Breast epithelium (tissue), 4 donors: ENCODE results near the gene SULT2B1. TPM values are rescaled to one million over a fixed set of nuclear protein-coding genes. Genes with fewer than 3 reads are reported as not detected.
A peak's percentile ranks its signal among the peaks of the same experiment; 100 is the strongest.

Source experiments
- DNase-seq, 2 donors: peaks; one replicate each; pipeline ENCODE4 v3.0.0-alpha.2; 2019; ENCODE audit warnings: low spot score in 2 of 2
- H3K27ac ChIP-seq, 2 donors: fragments of 200-600 bp; sonication (generic) in 1 of 2; one replicate each; pipeline ENCODE4 v1.5.1; 2016 to 2019; ENCODE audit warnings: mild to moderate bottlenecking in 1 of 2
- H3K27me3 ChIP-seq, 2 donors: fragments of 200-600 bp; sonication (generic) in 1 of 2; one replicate each; pipeline versions ENCODE4 v1.5.1 to v1.6.0; 2017 to 2019; ENCODE audit warnings: control low read depth in 1 of 2, mild to moderate bottlenecking in 1 of 2
- H3K36me3 ChIP-seq: fragments of 200-600 bp; one replicate; pipeline ENCODE4 v1.5.1; 2019
- H3K4me1 ChIP-seq, 2 donors: fragments of 200-600 bp; sonication (generic); one replicate each; pipeline ENCODE4 v1.5.1; 2016 to 2019; ENCODE audit warnings: control low read depth in 1 of 2
- H3K4me3 ChIP-seq, 3 donors: fragments of 200-600 bp; sonication (generic); 1 replicate in 2 of 3; 2 replicates in 1 of 3; pipeline ENCODE4 v1.5.1; 2016 to 2019; ENCODE audit warnings: mild to moderate bottlenecking in 3 of 3, moderate library complexity in 2 of 3
- H3K9me3 ChIP-seq, 2 donors: fragments of 200-600 bp; sonication (generic) in 1 of 2; one replicate each; pipeline ENCODE4 v1.5.1; 2016 to 2019; ENCODE audit warnings: control low read depth in 1 of 2
- POLR2A ChIP-seq: fragments of 450-650 bp; IDR thresholded peaks from one replicate; pipeline ENCODE4 v1.6.1; 2016; ENCODE audit warnings: antibody characterized with exemption, mild to moderate bottlenecking, moderate library complexity
- POLR2AphosphoS5 ChIP-seq, 3 donors: sonication (generic); formaldehyde crosslinking; IDR thresholded peaks; one replicate each; pipeline ENCODE4 v1.6.1; 2017; ENCODE audit warnings: antibody characterized with exemption in 3 of 3
- intact Hi-C: fragments of 100-400 bp; cut with DNase I; formaldehyde crosslinking; loops from one replicate; pipeline ENCODE4 v1.15.1; 2023; ENCODE audit warnings: low total_unique reads
- total RNA-seq, 3 donors: library from RNA; depleted of rRNA; stranded (reverse); fragments of >200 nt; gene quantifications; one replicate each; pipeline ENCODE4 v1.1.0, GENCODE V29; 2016
- TF ChIP-seq, protein P1 (sequence below), 3 donors: fragments of 450-650 bp; IDR thresholded peaks; one replicate each; pipeline ENCODE4 v1.5.1; 2016 to 2017; ENCODE audit warnings: antibody characterized with exemption in 3 of 3, mild to moderate bottlenecking in 3 of 3, moderate library complexity in 3 of 3

Gene SULT2B1
- total RNA-seq, 3 donors from 2014 or later, result 5.6 to 7.5 TPM; not detected in 1

DNA sequence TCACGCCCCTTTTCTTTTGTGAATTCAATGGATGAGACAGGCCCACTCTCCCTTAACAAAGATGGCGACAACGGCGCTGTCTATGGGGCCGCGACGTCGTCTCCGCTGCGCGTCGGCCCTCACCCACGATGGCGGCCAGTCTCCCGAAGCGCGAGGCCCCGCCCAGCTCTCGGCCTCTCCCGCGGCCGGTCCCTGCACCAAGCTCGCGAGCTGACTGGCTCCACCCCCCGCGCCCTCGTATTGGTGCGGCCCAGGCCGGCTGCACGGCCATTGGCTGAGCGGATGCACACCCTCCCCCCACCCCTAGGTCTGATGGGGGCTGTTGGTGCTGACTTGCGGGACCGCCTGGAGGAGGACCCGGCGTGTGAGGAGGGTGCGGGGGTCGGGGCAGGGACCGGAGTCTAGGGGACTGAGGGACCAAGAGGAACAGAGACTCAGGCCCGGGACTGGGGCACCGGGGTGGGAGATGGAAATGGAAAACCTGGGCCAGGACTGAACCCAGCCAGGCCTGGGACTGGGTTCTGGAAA lies 72.2 kb downstream of the SULT2B1 start:
- Histone ChIP-seq H3K36me3 (no peaks in the 10 kb centered on the region), H3K4me3 (peak overlapping the region; percentile 34 to 65 (median 50)), H3K9me3 (no peaks in the 10 kb centered on the region), H3K27ac (peak overlapping the region; percentile 73 to 82), H3K27me3 (no peaks in the 10 kb centered on the region), H3K4me1 (peaks cover 0 to 6% of the 10 kb centered on the region in 2 donors)
- intact Hi-C loops, result no loop called here
- no peak for TF ChIP-seq POLR2A
- TF ChIP-seq POLR2AphosphoS5 (IDR thresholded peaks at IDR 0.05), result peak in 2 of 3 donors; percentile 41 to 44
- TF ChIP-seq, protein P1, sequence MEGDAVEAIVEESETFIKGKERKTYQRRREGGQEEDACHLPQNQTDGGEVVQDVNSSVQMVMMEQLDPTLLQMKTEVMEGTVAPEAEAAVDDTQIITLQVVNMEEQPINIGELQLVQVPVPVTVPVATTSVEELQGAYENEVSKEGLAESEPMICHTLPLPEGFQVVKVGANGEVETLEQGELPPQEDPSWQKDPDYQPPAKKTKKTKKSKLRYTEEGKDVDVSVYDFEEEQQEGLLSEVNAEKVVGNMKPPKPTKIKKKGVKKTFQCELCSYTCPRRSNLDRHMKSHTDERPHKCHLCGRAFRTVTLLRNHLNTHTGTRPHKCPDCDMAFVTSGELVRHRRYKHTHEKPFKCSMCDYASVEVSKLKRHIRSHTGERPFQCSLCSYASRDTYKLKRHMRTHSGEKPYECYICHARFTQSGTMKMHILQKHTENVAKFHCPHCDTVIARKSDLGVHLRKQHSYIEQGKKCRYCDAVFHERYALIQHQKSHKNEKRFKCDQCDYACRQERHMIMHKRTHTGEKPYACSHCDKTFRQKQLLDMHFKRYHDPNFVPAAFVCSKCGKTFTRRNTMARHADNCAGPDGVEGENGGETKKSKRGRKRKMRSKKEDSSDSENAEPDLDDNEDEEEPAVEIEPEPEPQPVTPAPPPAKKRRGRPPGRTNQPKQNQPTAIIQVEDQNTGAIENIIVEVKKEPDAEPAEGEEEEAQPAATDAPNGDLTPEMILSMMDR (IDR thresholded peaks at IDR 0.05), result no peak
- peak; percentile 95 to 97 for DNase-seq

DNA sequence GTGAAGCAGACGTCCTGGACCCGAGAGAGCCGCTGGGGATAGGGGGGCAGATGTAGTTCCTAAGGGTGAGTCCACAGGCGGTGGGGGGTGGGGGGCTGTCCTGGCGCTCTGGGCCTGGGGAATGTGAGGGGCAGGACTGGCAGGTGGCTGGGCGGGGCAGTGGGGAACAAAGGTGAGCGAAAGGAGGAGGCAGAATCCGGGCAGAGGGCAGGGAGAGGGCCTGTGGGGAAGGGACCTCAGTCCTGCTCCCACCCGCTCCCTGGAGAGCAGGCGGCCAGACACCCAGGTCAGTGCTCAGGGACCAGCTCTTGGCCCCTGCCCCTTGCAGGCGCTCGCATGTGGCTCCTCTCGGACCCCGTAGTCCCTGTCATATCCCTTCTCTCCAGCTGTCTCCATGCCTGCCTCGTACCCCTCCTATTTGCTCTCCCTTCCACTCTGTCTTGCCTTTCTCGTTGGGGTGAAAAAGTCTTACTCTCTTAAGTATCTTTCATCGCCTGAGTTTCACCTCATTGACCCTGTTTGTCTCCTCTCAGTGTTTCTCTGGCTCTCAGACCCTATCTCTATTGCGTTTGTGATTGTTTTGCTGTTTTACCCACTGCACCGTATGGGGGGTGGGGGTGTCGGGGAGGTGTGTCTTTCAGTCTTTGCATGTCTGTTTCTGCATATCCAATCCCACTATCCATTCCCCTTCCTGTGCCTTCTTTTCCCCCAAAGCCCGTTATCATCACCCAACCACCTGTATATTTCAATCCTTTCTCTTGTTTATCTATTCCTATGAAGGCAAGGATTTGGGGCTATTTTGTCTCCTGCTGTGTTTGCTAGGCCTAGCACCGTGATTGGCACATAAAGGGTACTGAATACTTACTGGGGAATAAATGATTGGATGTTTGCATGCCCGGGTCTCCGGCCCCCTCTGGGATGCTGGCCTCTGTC lies 73.1 kb downstream of the SULT2B1 start:
- DNase-seq, result no peak
- Histone ChIP-seq H3K36me3 (no peaks in the 10 kb centered on the region), H3K4me1 (peaks cover 0 to 6% of the 10 kb centered on the region in 2 donors), H3K27me3 (no peaks in the 10 kb centered on the region), H3K4me3 (peak overlapping the region; percentile 34 to 65 (median 50)), H3K27ac (peak overlapping the region; percentile 73 to 82), H3K9me3 (no peaks in the 10 kb centered on the region)
- intact Hi-C loops, result no loop called here
- TF ChIP-seq, protein P1 (IDR thresholded peaks at IDR 0.05), result no peak
- TF ChIP-seq POLR2AphosphoS5 (IDR thresholded peaks at IDR 0.05) (no peak), POLR2A (no peak)

DNA sequence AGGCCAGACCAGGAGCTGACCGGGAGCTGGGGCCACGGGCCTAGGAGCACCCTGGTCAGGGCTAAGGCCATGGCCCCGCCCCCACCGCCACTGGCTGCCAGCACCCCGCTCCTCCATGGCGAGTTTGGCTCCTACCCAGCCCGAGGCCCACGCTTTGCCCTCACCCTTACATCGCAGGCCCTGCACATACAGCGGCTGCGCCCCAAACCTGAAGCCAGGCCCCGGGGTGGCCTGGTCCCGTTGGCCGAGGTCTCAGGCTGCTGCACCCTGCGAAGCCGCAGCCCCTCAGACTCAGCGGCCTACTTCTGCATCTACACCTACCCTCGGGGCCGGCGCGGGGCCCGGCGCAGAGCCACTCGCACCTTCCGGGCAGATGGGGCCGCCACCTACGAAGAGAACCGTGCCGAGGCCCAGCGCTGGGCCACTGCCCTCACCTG lies 73.9 kb downstream of the SULT2B1 start:
- TF ChIP-seq POLR2AphosphoS5 (IDR thresholded peaks at IDR 0.05) (no peak), POLR2A (no peak)
- TF ChIP-seq, protein P1 (IDR thresholded peaks at IDR 0.05), result no peak
- H3K4me1 ChIP-seq, result peaks cover 0 to 6% of the 10 kb centered on the region in 2 donors
- H3K27ac ChIP-seq, result peak overlapping the region; percentile 19 to 45
- H3K36me3 ChIP-seq, result no peaks in the 10 kb centered on the region
- no peaks in the 10 kb centered on the region for H3K9me3 ChIP-seq
- H3K4me3 ChIP-seq, result no peak overlapping the region
- DNase-seq, result no peak
- intact Hi-C loops, result no loop called here
- H3K27me3 ChIP-seq, result no peaks in the 10 kb centered on the region

DNA sequence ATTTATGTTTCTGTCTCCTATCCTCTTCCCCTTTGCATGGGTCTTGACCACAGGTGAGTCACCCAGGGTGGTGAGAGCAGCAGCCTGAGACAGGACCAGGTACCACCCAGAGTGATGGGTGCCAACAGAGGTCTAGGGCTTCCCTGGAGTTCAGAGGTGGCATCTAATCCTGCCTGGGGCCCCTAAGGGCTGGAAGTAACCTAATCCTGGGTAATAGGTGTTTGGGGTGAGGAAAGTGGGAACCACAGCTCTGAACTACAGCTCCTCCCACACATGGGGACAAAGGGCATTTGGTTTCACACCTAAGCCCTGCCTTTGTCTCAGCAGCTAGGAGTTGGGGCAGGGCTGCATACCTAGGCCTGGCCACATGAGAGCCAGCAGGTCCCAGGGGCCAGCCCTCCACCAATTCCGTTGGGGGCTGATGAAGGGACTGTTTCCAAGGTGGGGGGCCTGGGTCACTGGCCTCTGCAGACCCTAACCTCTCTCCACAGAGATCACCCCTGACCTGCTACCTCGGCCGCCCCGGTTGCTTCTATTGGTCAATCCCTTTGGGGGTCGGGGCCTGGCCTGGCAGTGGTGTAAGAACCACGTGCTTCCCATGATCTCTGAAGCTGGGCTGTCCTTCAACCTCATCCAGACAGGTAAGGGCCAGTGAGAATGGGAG lies 75.4 kb downstream of the SULT2B1 start:
- Histone ChIP-seq H3K27ac (peak overlapping the region in 1 of 2 donors; percentile 2), H3K27me3 (no peaks in the 10 kb centered on the region), H3K4me3 (no peak overlapping the region), H3K36me3 (no peaks in the 10 kb centered on the region), H3K4me1 (peaks cover 0 to 6% of the 10 kb centered on the region in 2 donors), H3K9me3 (no peaks in the 10 kb centered on the region)
- no peak for TF ChIP-seq POLR2A
- TF ChIP-seq POLR2AphosphoS5 (IDR thresholded peaks at IDR 0.05), result no peak
- TF ChIP-seq, protein P1 (IDR thresholded peaks at IDR 0.05), result no peak
- DNase-seq, result no peak
- intact Hi-C loops, result no loop called here
